DMS 273 treated with DMSO at 0.1 percent for 48 hours (cell line): ENCODE measurements around the gene PTPRU.
A peak's percentile ranks its signal among the peaks of the same experiment; 100 is the strongest.

ENCODE experiments used
- DNase-seq: peaks from one replicate; lab custom pipeline; 2025; lab: John Stamatoyannopoulos, UW

The PTPRU gene

GRCh38 chr1:29317916-29318530 is 81.7 kb downstream of the PTPRU start:
- no peak for DNase-seq

DNA sequence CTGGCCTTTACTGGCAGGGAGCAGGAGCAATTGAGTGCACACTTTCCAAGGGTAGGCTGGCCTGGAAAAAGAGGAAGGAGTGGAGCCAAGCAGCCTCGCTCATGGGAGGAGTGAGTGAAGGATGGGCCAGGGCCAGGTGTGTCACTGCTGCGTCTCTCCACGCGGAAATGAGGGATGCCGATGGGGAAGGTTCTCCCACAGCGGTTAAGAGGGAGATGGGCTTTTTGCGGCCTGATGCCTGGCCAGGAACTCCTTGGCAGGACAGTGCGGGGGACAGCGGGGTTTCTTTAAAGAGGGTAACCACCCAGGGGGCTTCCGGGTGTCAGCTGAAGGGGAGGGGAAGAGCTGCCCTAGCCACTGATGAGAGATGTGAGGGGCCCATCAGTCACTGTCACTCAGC is 82.4 kb downstream of the PTPRU start:
- DNase-seq = no peak

GRCh38 chr1:29319300-29320110 is 83.2 kb downstream of the PTPRU start:
- no peak for DNase-seq

- no peak for DNase-seq
These were observed 84.0 kb downstream of the PTPRU start for GRCh38 chr1:29320156-29320940.

DNA sequence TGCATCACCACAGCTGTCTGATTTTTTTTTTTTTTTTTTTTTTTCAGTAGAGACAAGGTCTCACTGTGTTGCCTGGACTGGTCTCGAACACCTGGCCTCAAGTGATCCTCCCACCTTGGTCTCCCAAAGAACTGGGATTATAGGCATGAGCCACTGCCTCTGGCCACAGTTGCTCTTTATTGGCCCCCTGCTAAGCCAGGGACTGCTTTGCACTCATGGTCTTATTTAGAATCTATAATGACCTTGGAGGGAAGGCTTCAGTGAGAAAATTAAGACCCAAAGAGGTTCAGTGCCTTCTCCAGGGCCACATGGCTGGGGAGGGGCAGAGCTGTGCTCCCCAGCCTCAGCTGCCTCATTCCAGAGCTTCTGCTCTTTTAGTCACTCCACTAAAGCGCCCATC is 84.9 kb downstream of the PTPRU start:
- DNase-seq = no peak

DNA sequence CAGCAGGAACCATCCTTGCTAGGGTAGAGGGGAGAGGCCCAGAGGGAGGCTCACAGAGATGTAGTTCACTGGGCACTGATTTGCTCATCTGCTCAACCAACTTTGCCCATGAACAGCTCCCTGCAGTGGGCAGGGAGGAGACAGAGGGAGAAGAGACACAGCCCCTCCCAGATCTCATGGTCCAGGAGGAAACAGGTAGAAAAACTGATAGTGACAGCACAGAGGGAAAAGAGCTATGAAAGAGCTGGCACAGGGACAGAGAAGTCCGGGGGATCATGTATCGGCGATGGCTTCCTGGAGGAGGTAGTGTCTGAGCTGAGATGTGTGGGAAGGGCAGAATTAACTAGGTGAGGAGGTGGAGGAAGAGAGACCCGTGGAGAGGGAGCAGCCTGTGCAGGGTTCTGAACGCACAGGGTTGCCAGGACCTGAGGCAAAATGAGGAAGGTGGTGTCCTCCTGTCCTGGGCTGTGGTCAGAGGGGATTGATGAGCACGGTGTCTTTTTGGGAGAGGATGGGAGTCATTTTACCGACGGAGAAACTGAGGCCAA is 85.9 kb downstream of the PTPRU start:
- no peak for DNase-seq

DNA sequence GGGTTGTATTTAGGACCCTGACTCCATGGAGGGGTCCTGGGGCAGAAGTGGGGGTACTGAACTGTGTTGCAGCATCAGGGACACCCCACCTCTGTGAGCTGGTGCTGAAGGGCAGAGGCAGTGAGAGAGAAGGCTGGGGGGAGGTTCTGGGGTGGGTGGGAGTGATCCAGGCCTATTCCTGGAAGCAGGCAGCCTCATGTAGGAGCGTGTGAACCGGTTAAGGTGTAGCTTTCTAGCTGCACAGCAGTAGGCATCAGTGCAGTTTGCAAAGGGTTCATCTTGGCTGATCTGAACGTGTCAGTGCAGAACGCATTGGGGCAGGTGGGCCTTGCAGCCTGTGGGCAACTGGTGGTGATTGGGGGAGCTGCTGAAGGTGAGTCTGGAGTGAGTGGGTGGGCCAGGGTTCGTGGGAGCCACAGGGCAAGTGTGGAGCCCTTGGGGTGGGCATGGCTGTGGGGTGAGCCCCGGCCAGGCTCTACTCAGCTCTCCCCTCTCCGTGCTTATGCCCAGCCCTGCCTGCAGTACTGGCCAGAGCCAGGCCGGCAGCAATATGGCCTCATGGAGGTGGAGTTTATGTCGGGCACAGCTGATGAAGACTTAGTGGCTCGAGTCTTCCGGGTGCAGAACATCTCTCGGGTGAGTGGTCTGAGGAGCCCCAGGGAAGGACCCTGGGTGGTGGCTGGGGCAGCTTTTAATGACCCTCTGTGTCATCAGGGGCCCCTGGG is 86.7 kb downstream of the PTPRU start:
- peak; percentile 30 for DNase-seq

- DNase-seq = no peak
These were observed 87.3 kb downstream of the PTPRU start for GRCh38 chr1:29323636-29324035.

- DNase-seq = no peak
These were observed 87.9 kb downstream of the PTPRU start for GRCh38 chr1:29324202-29324601.

GRCh38 chr1:29324771-29325351 is 88.5 kb downstream of the PTPRU start:
- no peak for DNase-seq

DNA sequence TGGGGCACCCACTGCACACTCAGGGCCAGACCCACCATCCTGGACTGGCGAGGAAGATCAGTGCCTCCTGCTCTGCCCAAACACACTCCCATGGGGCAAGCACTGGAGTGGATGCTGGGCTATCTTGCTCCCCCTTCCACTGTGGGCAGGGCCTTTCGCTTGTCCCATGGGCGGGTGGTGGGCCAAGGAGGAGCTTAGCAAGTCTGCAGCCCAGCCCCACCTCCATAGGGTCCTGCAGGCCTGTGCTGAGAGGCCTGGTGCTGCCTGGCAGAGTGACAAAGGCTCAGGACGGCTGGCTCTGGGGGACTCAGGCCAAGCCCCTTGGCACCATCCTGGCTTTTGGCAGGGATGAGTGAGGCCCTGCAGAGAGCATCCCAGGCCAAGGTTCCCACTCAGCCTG is 89.4 kb downstream of the PTPRU start:
- DNase-seq = no peak

- no peak for DNase-seq
These were observed 89.8 kb downstream of the PTPRU start for GRCh38 chr1:29326123-29326522.

DNA sequence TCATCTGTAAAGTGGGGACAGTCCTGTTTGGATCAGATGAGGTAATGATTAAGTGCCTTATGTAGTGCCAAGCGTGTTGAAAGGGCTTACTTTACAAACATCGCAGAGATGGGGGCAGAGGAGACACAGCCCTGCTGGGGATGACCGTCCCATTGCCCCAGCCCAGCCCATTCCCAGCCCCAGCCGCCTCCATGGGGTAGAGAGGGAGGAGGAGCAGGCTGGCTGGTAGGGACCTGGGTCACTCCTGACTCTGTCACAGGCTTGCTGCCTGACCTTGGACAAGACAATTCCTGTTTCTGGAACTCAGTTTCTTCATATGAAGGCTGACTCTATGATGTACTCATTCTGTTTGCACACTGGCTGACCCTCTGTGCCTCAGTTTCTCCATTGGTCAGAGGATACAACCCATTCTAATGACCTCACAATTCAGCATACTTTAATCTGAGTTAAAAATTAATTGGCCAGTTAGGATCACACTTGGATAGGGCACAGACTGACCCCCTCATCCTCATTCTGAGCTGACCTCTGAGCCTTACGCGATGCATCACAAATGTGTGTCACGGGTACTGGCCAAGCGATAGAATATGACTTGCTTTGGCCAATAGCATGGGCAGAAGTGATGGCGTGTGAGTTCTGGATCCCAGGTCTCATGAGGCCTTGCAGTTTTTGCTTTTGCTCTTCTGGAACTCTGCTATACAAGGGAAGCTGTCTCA is 91.1 kb downstream of the PTPRU start:
- DNase-seq = no peak

- DNase-seq = no peak
These were observed 92.9 kb downstream of the PTPRU start for GRCh38 chr1:29329022-29329775.

GRCh38 chr1:29330089-29330488 is 93.8 kb downstream of the PTPRU start:
- DNase-seq = no peak

DNA sequence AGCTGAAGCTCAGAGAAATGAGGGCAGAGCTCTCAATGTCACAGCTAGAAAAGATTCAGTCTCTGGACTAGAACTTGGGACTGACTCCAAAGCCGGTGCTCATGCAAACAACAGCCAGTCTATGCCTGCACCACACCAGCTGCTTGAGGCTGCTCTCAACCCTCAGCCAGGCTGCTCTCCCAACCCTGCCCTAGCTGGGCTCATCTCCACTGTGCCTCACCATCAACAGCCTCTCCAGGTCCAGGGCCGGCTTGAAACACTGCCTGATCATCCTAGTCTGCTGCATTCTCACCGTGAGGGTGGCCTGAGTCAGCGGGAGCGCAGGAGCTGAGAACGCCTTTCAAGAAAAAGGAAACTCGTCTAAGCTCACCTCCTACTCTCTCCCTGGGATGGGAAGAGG is 94.5 kb downstream of the PTPRU start:
- DNase-seq = no peak

GRCh38 chr1:29331309-29331708 is 95.0 kb downstream of the PTPRU start:
- no peak for DNase-seq

DNA sequence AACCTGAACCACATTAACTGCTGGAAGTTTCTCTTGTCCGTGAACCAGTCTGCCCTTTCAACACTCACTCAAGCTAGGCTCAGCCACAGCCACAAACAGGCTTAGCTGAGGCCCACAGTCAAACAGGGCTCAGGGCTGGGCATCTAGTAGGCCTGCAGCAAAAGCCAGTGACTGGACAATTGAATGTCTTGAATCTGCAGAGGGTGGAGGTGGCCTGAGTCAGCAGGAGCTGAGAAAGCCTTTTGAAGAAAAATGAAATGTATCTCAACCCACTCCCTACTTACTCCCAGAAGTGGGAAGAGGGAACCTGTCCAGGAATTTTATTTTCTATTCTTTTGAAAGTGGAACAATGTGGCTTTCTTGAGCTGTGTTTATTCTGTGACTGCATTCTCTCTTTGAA is 95.4 kb downstream of the PTPRU start:
- no peak for DNase-seq

DNA sequence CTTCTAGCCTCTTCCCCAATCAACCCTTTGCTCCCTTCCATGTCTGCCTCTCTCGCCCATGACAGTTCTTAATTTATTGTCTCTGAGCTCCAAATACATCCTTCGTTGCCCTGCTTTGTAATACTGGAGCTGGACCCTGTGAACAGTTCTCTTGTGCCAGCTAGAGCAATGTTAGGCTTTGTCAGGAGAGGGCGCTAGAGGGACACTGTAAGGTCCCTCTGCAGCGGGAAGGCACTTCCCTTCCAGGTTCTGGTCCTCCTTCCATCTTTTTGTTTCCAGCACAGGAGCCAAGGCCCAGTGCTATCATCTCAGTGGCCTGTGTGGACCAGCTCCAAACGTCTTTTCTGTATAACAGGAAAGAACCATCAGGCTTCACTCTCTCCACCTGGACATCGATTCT is 95.9 kb downstream of the PTPRU start:
- no peak for DNase-seq

DNA sequence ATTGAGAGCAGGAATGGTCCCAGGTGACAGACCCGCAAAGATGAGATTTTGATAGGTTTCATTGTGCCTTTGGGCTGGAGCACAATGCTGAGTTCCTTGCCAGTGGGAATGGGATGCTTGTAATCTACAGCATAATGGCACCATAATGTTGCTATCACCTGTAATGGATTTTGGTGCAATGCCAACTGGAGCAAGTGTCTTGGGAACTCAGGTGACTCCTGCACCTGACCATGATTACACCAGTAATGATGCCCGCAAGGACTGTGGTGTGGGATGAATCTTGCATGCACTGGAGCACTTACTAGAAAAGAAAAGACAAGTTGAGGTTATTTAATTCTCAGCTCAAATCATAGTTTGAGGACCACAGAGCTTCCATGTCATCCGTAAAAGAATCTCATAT is 96.7 kb downstream of the PTPRU start:
- DNase-seq = no peak
